HG02571 (cell line): ENCODE data around the gene EOLA2.
"Not testable (repeated sequence)": the region's sequence is repeated elsewhere in the genome, so short reads cannot be mapped to it uniquely, and the experiment has no call there.

Experiments
- ATAC-seq: cut with Tn5 transposase; IDR thresholded peaks from one replicate; pipeline ENCODE4 v1.9.1; 2021; ENCODE audit warnings: mild to moderate bottlenecking, moderate library complexity; ENCODE audit not compliant: unreplicated experiment

The EOLA2 gene

DNA sequence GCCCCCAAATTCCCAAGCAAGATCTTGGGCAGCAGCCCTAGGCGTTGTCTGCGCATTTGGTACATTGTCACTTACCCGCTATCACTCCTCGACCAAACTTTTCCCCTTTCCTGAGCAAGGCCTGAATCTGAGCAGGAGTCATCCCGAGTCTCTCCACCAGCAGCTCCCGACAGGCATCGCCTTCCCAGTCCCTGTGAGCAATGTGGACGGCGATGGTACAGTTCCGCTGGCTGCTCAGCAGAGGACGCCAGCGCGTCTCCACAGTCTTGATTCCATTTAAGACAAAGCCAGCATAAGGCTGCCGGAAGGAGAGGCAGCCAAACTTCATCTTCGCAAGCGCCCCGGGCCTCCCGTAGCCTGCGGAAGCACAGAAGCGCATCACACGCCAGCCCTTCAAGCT lies 4.7 kb downstream of the EOLA2 start:
- not testable (repeated sequence) for ATAC-seq

DNA sequence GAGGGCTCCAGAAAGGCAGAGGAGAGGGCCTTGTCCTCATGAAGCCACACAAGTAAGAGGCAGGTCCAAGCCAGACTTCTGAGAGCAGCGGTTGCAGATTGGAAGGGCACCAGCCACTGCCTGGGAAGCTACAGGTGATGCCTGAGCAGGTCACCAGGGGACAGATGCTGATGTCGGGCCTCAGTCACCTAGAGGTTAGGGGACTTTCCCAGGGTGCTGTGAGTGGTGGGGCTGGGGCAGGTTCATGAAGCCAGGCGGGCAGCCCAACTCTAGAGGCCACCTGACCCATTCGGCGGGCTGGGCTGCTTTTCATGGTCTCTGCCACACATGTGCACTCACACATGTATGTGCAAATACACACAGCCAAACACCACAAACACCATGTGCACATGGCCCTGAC lies 5.3 kb downstream of the EOLA2 start:
- not testable (repeated sequence) for ATAC-seq

DNA sequence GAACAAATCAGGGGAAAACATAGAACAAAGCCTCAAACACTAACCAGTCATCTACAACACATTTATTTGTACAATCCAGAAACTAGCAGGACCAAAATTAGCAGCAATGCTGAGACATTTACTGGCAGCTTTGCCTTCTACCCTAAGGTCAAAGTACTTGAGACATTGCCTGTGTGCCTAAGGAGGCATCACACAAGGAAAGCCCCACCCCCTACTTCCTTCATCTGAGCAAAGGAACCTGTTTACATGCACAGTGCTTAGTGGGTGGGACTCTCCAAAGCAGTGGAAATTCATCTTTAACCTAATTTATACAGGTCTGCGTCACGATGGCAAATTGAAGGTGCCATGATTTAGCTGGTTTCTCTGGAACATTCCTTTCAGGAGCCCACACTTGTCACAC lies 6.1 kb downstream of the EOLA2 start:
- not testable (repeated sequence) for ATAC-seq

DNA sequence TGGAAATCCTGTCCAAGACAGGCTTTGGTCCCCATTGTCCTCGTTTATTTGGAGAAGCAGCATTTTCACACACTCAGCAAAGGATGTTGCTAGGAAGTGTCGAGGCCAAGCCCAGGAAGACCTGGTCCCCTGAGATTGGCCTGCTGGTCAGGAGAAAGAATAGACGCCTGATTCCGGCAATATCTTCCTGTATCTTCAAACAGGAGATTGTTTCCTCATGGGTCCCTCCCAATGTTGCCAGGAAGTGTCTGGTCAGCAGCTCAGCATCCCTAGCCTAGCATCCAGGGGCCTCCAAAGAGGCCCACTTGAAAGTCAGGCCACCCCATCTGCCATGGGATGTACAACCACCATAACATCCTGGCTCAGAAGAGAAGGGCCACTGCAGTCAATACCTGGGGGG lies 6.9 kb downstream of the EOLA2 start:
- ATAC-seq: not testable (repeated sequence)

DNA sequence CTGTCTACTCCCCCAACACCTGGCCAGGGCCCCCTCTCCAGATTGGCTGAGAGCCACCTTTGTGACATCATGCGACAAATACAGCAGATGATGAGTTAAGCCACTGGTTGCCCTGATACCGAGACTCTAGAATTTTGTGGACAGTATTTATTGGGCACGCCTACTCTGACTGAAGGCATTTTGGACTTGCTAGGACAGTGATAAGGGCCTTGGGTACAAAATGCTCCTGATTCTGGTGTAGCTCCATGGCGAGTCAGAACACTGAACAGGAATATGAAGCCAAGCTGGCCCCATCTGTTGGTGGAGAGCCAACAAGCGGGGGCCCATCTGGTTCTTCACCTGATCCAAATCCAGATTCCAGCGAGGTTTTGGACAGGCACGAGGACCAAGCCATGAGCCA lies 8.9 kb downstream of the EOLA2 start, which contains the start of gene HSFX4:
TSS of gene HSFX4 (plus strand) at position 174 of the 400 bp plus-strand sequence. CDS start at position 246, 72 bp downstream.
- not testable (repeated sequence) for ATAC-seq

DNA sequence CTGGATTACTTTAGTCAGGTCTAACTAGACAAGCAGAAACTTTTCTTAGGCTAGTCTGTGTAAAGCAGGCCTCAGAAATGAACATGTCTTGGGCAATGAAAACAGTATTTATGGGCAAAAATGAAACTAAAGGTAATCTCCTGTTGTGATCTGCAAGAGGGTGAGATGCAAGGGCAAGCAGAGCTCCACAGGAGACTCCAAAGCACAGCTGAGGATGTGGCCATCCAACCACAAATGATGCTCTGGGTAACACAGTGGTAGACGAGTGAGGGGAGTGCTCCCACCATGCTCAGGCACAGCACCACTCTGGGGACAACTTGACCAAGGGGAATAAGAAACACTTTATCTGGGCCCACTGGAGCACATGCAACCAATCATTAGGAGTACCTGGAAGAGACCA lies 9.7 kb downstream of the EOLA2 start:
- ATAC-seq: not testable (repeated sequence)

DNA sequence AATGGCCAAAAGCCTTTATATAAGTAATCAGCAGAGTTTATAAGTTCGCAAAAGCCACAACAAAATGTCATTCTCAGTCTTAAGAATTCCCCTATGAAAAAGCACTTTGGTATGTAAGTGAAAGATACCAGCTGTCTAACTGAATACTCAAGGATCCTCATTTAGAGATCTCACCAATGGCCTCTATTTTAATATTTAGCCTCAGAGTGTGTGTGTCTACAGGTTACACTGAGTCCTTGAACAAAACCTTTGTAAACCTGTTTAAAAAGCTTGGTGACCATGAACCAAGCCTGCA lies 10.4 kb downstream of the EOLA2 start:
- not testable (repeated sequence) for ATAC-seq

DNA sequence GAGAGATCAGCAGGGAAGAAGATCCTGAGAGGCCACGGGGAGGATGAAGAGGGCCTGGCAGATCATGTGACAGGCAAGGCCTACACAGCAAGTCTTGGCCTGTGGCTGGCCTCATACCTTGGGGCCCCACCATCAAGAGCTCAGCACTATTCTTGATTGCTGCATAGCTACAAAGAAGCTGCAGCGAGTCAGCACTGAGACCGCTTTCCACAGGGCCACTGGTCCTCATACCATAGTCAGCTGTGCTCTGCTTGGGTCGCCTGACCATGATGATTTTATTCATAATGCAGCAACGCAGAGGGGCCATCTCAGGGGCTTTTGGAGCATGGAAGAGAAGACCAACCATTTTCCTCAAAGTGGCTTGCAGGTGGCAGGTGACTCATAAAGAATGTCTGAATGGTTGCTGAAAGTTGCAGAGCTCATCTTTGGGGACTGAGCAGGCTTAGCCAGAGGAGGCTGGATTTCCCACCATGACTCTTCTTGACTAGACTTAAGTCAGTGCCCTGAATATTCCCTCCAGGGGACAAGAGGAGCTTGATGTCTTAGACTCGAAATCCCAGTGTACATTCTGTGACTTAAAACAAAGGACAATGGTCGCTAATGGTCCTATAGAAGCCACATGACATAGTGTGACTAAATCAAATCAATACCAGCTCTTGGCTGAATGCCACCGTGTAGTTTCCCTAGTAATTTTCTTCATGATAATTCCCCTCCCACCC lies 10.9 kb downstream of the EOLA2 start:
- ATAC-seq: not testable (repeated sequence)

DNA sequence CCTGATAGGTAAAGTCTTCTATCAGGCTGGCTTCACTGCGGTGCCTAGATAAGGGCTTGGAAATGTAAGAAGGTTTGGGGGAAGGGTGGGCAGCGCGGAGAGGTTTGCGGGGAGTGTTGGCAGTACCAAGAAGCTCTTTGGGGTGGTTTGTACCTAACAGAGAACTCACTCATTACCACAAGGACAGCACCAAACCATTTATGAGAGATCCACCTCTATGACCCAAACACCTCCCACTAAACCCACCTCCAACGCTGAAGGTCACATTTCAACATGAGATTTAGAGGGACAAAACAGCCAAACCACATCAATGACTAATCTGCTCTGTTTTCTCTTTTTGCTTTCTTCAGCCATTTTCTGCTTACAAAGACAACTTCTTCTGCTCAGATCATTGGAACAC lies 13.9 kb downstream of the EOLA2 start:
- not testable (repeated sequence) for ATAC-seq

DNA sequence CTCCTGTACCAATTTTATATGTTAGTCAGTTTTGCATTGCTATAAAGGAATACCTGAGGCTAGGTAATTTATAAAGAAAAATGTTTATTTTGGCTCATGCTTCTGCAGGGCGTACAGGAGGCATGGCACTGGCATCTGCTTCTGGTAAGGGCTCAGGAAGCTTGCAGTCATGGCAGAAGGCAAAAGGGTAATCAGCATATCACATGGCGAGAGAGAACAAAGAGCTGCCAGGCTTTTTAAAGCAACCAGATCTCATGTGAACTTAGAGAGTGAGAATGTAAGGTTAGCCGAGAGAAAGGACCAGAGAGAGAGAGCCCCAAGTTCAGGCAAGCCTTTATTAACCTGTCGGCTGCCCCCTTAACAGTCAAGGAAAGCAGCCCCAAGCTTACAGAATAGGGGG lies 14.5 kb downstream of the EOLA2 start:
- not testable (repeated sequence) for ATAC-seq

DNA sequence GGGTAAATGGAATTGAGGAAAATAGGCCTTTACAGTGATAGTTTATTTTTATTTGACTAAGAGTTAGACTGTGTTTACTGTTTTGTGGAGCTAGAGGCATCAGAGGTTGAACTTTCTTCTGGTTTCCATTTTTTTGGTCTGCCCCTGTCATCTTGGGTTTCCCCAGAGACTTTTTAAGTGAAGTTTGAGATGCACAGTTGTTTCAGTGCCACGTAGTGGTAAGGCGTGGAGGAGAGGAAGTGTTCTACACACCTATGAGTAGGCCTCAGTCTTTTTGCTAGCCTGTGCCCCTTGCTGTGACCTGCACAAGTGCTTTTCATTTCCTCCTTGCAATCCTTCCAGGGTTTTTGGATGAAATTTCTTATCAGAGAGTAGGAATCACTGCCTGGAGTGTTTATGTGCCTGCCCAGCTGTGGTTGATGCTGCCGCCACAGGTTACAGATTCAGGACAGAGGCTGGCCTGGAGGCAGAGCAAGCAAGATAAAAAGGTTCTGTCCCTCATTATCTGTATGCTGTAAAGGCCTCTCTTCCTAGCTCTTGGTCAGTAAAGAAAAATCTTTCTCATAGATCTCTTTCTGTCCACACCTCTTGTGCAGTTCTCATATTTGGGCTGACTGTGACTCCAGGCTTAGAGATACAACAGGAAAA lies 21.4 kb downstream of the EOLA2 start:
- no peak for ATAC-seq

DNA sequence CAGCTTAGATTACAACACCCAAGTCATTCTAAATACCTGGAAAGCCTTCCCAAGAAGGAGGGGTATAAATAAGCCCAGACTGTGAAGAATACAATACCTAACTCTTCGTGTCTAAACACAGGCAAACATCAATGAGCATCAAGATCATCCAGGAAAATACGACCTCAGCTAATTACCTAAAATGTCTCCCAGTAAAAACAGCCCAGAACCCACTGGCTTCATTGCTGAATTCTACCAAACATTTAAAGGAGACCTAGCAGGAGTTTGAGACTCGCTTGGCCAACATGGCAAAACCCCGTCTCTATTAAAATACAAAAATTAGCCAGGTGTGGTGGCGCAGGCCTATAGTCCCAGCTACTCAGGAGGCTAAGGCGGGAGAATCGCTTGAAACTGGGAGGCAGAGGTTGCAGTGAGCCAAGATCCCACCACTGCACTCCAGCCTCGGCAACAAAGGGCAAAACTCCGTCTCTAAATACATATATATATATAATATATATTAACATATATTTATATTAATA lies 28.1 kb downstream of the EOLA2 start:
- ATAC-seq: no peak

DNA sequence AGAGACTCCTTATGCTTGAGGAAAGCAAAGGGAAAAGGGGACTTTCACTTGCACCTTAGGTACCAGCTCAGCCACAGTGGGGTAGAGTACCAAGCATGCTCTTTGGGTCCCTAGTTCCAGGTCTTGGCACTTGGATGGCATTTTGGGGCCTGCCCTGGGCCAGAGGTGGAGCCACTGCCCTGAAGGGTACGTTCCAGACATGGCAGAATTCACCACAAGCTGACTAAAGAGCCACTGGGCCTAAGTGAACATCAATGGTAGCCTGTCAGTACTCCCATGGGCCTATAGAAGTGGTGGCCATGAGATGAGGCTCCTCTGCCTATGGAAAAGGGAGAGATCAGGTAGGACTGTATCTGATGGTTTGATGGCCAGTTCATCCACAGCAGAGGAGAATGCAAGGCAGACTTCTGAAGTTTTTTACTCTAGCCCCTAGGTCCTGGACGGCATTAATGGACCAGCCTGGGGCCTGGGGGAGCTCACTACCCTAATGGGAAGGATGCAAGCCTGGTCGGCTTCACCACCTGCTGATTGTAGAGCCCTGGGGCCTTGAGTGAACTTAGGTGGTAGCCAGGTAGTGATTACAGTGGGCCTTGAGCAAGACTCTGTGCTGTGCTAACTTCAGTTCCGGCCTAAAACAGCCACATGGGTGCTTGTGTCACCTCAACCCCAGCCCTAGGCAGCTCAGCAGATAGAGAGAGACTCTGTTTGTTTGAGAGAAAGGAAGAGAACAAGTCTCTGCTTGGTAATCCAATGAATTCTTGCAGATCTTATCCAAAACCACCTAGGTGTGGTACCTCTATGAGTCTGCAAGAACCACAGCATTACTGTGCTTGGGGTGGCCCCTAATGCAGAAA lies 28.7 kb downstream of the EOLA2 start:
- no peak for ATAC-seq

DNA sequence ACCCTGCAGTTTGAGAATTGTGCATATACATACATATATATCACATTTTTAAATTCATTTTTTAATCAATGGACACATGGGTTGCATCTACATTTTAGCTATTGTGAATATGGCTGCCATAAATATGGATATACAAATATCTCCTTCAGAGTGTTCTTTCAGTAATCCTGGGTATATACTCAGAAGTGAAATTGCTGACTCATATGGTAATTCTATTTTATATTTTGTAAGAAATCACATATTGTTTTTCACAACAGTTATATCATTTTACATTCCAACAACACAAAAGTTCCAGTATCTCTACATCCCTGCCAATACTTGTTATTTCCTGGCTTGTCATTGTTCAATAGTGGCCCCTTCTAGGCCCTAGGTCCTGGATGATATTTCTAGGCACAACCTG lies 29.6 kb downstream of the EOLA2 start:
- no peak for ATAC-seq

DNA sequence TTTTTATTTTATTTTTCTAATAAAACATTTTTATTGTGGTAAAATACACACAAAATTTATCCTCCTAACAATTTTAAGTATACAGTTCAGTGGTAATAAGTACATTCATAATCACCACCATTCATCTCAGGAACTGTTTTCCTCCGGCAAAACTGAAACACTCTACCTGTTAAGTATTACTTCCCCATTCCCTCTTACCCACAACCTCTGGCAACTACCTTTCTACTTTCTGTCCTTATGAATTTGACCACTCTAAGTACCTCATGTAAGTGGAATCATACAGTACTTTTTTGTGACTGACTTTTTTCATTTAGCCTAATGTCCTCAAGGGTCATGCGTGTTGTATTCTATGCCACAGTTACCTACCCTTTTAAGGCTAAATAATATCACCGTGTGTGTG lies 30.0 kb downstream of the EOLA2 start:
- ATAC-seq: peak; percentile 36

DNA sequence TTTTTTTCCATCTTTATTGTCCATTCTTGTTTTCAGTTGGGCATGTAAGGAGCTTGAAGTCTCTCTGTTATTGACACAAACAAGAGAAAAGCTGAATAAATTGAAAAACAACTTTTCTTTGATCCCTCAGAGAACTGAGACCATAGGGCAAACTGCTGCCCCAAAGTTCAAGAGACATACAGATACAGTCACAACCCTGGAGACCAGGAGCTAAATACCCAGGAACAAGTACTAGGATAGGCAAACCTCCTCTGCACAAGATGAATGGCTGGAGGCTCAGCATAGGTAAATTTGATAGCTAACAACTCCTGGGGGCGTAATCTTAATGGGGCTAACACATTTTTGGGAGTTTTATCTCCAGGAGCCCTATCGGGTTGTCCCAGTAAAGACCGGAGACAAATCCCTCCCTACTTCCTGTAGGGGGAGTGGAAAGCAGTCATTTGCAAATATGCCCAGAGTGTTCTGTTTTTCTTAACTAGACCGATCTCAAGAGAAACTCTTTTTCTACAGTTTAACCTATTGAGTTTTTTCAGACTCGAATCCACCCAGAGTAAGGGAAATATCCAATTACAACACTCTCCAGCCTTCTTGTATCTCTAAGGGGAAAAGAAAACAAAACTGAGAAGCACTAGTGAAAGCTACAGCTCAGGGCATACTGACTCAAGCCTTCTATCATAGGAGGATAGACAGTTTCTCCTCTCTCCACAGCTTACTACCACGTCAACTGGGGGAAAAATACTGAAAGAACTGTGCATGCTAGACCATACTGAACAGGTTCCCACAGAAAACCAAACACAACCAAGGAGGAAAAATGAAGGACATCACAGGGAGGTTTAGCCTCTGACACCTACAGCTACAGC lies 34.2 kb downstream of the EOLA2 start:
- ATAC-seq: peak; percentile 79

DNA sequence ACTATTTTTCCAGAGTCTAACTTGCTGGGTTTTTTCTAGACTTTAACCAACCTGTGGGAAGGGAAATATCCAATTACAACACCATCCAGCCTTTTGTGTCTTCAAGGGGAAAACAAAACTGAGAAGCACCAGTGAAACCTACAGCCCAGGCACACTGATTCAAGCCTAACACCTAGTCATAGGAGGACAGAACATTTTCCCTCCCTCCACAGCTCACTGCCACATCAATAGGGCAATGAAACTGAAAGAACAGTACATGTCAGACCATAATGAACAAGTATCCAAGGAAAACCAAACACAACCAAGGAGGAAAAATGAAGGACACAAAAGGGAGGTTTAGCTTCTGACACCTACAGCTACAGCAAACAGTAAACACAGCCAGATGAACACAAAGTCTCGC lies 39.7 kb downstream of the EOLA2 start:
- ATAC-seq: no peak

DNA sequence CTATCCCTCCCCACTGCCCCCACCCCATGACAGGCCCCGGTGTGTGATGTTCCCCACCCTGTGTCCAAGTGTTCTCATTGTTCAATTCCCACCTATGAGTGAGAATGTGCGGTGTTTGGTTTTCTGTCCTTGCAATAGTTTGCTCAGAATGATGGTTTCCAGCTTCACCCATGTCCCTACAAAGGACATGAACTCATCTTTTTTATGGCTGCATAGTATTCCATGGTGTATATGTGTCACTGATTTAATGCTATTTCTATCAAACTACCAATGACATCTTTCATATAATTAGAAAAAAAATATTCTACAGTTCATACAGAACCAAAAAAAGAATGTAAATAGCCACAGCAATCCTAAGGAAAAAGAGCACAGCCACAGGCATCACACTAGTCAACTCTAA lies 47.5 kb downstream of the EOLA2 start:
- ATAC-seq: not testable (repeated sequence)
